ENCODE results near the gene ACBD6. TPM values are rescaled to one million over a fixed set of nuclear protein-coding genes. Genes with fewer than 3 reads are reported as not detected.

The ACBD6 gene
- total RNA-seq, 2 donors from 2014 or later, result 43.2 to 54.5 TPM

DNA sequence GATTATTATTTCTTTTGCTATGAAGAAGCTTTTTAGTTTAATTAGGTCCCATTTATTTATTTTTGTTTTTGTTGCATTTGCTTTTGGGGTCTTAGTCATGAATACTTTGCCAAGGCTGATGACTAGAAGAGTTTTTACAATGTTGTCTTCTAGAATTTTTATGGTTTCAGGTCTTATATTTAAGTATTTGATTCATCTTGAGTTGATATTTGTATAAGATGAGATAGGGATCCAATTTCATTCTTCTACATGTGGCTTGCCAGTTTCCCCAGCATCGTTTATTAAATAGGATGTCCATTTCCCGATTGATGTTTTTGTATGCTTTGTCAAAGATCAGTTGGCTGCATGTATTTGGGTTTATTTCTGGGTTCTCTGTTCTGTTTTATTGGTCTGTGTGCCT is 8.5 kb upstream of the ACBD6 start:
- H3K4me3 ChIP-seq (ENCODE audit: low read length), result no peak overlapping the region
- Mint-ChIP-seq H3K9me3 (peaks cover 23% of the 10 kb centered on the region), H3K36me3 (ENCODE audit: low read depth) (peaks cover 5% of the 10 kb centered on the region), H3K27ac (no peak overlapping the region), H3K4me3 (no peak overlapping the region), H3K27me3 (ENCODE audit: insufficient read depth) (peaks cover 2% of the 10 kb centered on the region), H3K4me1 (no peaks in the 10 kb centered on the region)
- no peak overlapping the region for H3K27ac ChIP-seq (ENCODE audit: low read depth, low read length)
- no peak for TF ChIP-seq CTCF (conservative IDR thresholded peaks at IDR 0.05)
- H3K4me1 ChIP-seq (ENCODE audit: control insufficient read depth, insufficient read depth, low read length), result no peaks in the 10 kb centered on the region
- no peak overlapping the region for H3K9ac ChIP-seq (ENCODE audit: extremely low read depth, low read length, poor library complexity, severe bottlenecking)
- no peaks in the 10 kb centered on the region for H3K36me3 ChIP-seq (ENCODE audit: control insufficient read depth, insufficient read depth, low read length)
- no peaks in the 10 kb centered on the region for H3K27me3 ChIP-seq (ENCODE audit: control insufficient read depth, insufficient read depth, low read length, poor library complexity, severe bottlenecking)
- WGBS, 2 experiments (ENCODE audit: insufficient coverage in 1 of 2, insufficient read length in 1 of 2), result 93 to 100% methylated on average over 2 of the region's 2 CpGs
- H3K9me3 ChIP-seq (ENCODE audit: control insufficient read depth, low read length), result peaks cover 7% of the 10 kb centered on the region
- no peak for DNase-seq

- no peak overlapping the region for H3K9ac ChIP-seq (ENCODE audit: extremely low read depth, low read length, poor library complexity, severe bottlenecking)
- DNase-seq, result no peak
- H3K9me3 ChIP-seq (ENCODE audit: control insufficient read depth, low read length), result peaks cover 7% of the 10 kb centered on the region
- H3K27ac ChIP-seq (ENCODE audit: low read depth, low read length), result no peak overlapping the region
- H3K4me1 Mint-ChIP-seq, result no peaks in the 10 kb centered on the region
- no peaks in the 10 kb centered on the region for H3K4me1 ChIP-seq (ENCODE audit: control insufficient read depth, insufficient read depth, low read length)
- H3K27ac Mint-ChIP-seq, result no peak overlapping the region
- H3K4me3 ChIP-seq (ENCODE audit: low read length), result no peak overlapping the region
- H3K27me3 Mint-ChIP-seq (ENCODE audit: insufficient read depth), result peaks cover 4% of the 10 kb centered on the region
- TF ChIP-seq CTCF (conservative IDR thresholded peaks at IDR 0.05), result no peak
- H3K9me3 Mint-ChIP-seq, result peaks cover 23% of the 10 kb centered on the region
- 93 to 94% methylated on average over 12 to 21 of the region's 21 CpGs for WGBS, 2 experiments (ENCODE audit: insufficient coverage in 1 of 2, insufficient read length in 1 of 2)
- peaks cover 5% of the 10 kb centered on the region for H3K36me3 Mint-ChIP-seq (ENCODE audit: low read depth)
- H3K4me3 Mint-ChIP-seq, result no peak overlapping the region
- no peaks in the 10 kb centered on the region for H3K27me3 ChIP-seq (ENCODE audit: control insufficient read depth, insufficient read depth, low read length, poor library complexity, severe bottlenecking)
- H3K36me3 ChIP-seq (ENCODE audit: control insufficient read depth, insufficient read depth, low read length), result no peaks in the 10 kb centered on the region
Observed at GRCh38 chr1:180508725-180509097, 6.3 kb upstream of the ACBD6 start.

DNA sequence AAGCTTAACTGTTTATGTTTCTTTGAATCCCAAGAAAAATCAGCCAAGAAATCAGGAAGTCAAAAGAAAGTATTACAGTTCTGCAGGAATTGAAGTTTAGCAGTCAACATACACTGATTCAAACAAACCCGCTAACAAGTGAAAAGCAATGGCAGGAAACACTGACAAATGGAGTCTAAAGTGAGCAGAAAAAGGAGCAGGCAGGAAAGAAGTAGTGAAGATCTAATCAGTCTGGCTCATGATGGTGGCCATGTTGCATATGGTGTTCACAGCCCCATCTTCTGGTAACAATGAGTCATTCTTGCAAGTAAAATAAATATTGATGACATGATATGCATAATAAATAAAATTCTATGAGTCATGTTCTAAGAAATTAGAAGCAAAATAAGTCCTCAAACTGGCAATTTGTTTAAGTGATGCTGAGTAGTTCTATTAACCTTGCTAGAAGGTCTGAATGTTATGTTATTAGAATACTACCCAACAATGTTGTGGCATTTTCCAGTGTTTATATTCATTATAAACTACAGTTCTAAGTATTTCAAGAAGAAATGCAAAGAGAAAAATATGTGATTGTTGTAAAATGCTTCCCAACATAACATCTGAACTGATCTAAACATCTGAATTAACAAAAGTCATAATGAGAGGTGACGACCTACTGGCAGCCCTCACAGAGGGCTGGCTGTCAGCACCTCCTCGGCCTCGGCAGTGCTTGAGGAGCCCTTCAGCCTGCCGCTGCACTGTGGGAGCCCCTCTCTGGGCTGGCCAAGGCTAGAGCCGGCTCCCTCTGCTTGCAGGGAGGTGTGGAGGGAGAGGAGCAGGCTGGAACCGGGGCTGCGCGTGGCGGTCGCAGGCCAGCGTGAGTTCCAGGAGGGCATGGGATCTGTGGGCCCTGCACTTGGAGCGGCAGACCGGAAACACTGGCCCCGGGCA is 5.7 kb upstream of the ACBD6 start:
- H3K4me3 ChIP-seq (ENCODE audit: low read length), result no peak overlapping the region
- no peak for DNase-seq
- no peak overlapping the region for H3K27ac ChIP-seq (ENCODE audit: low read depth, low read length)
- no peaks in the 10 kb centered on the region for H3K4me1 ChIP-seq (ENCODE audit: control insufficient read depth, insufficient read depth, low read length)
- no peak for TF ChIP-seq CTCF (conservative IDR thresholded peaks at IDR 0.05)
- Mint-ChIP-seq H3K36me3 (ENCODE audit: low read depth) (peaks cover 5% of the 10 kb centered on the region), H3K4me3 (no peak overlapping the region), H3K4me1 (peaks cover 3% of the 10 kb centered on the region), H3K27ac (no peak overlapping the region), H3K27me3 (ENCODE audit: insufficient read depth) (peaks cover 8% of the 10 kb centered on the region), H3K9me3 (peaks cover 23% of the 10 kb centered on the region)
- no peaks in the 10 kb centered on the region for H3K36me3 ChIP-seq (ENCODE audit: control insufficient read depth, insufficient read depth, low read length)
- H3K9ac ChIP-seq (ENCODE audit: extremely low read depth, low read length, poor library complexity, severe bottlenecking), result no peak overlapping the region
- 95 to 97% methylated on average over 7 to 15 of the region's 15 CpGs for WGBS, 2 experiments (ENCODE audit: insufficient coverage in 1 of 2, insufficient read length in 1 of 2)
- peaks cover 7% of the 10 kb centered on the region for H3K9me3 ChIP-seq (ENCODE audit: control insufficient read depth, low read length)
- peaks cover 4% of the 10 kb centered on the region for H3K27me3 ChIP-seq (ENCODE audit: control insufficient read depth, insufficient read depth, low read length, poor library complexity, severe bottlenecking)

All from endodermal cell (in vitro differentiated cells).